22Rv1 (cell line): ENCODE data around the gene LRRTM2.

ENCODE experiments used
- H3K27ac ChIP-seq: fragments of 450-650 bp; 2 replicates; pipeline ENCODE4 v1.5.1; 2017
- ZFX ChIP-seq: fragments of 450-650 bp; IDR thresholded peaks from 2 replicates; pipeline ENCODE4 v1.6.1; 2017; ENCODE audit warnings: antibody characterized with exemption, borderline replicate concordance
- TF ChIP-seq, protein P1 (sequence below): fragments of 450-650 bp; IDR thresholded peaks from 2 replicates; pipeline ENCODE4 v1.5.1; 2017; ENCODE audit warnings: mild to moderate bottlenecking

The LRRTM2 gene

DNA sequence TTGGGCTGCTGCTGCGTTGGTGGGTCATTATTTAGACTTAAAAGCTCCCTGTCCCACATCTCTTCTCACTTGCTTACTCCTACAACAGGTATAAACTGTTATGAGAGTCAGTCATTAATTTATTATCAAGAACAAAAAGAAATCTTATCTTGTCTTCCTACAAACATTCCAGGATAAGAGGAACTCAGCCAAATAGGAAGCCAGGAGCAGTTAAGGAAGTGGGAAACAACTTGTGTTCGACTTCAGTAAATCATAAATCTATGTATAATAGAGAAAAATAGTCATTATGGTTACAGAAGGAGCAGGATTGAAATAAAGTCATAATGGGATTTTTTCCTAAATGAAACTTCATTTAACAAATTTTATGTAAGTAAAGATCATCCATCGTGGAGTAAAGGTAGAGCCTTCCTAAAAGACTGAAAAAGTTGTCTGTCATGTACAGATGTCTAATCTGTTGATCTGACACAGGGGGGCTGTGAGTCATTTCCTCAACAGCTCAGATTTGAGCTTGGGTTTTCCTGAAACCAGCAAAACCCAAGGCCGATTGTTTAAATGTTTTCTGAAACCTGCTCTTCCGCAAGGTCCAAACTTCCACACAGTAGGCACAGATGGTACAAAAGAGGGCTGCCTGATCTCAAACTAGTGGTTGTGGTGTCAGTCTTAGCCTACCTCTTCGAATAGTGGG, 25.3 kb upstream of the LRRTM2 start:
- TF ChIP-seq, protein P1, sequence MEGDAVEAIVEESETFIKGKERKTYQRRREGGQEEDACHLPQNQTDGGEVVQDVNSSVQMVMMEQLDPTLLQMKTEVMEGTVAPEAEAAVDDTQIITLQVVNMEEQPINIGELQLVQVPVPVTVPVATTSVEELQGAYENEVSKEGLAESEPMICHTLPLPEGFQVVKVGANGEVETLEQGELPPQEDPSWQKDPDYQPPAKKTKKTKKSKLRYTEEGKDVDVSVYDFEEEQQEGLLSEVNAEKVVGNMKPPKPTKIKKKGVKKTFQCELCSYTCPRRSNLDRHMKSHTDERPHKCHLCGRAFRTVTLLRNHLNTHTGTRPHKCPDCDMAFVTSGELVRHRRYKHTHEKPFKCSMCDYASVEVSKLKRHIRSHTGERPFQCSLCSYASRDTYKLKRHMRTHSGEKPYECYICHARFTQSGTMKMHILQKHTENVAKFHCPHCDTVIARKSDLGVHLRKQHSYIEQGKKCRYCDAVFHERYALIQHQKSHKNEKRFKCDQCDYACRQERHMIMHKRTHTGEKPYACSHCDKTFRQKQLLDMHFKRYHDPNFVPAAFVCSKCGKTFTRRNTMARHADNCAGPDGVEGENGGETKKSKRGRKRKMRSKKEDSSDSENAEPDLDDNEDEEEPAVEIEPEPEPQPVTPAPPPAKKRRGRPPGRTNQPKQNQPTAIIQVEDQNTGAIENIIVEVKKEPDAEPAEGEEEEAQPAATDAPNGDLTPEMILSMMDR = no peak
- TF ChIP-seq ZFX = no peak
- H3K27ac ChIP-seq = no peak overlapping the region

DNA sequence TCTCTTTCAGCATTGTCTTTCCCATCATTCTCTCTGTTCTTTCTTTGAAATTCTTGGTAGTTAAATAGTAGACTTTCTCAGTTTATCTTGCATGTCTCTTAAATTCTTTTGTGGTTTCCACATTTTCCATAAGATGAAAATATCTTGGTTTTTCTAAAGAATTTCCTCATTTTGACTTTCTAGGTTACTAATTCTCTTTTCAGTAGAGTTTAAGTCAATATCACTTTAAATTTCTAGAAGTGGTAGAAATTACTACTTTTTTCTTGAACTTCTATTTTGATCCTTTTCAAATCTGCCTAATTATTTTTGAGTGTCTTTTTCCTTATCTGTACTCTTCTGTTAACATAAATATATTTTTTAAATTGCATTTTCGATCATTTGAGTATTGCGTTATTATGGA, 23.6 kb upstream of the LRRTM2 start:
- H3K27ac ChIP-seq = no peak overlapping the region
- no peak for TF ChIP-seq ZFX
- TF ChIP-seq, protein P1 = no peak

GRCh38 chr5:138898299-138898698, 23.2 kb upstream of the LRRTM2 start:
- TF ChIP-seq, protein P1 = no peak
- no peak for TF ChIP-seq ZFX
- H3K27ac ChIP-seq = no peak overlapping the region

- H3K27ac ChIP-seq = no peak overlapping the region
- no peak for TF ChIP-seq ZFX
- TF ChIP-seq, protein P1 = no peak
Measured at GRCh38 chr5:138895918-138896317, 20.8 kb upstream of the LRRTM2 start.

DNA sequence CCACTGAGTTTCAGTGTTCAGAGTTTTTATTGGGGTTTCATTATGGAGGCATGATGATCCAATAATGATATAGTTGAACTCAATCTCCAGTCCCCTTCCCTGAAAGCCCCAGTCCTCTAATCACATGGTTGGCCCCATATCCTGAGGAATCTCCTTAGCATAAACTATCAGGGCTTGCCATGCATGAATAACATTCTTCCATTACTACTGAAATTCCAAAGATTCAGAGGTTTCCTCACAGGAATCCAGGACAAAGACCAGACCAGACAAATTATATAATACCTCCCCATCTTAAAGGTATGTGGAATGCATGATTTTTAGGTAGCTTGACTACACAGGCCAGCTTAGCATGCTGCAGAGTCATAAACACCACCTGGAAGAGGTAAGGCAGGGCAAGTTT, 15.5 kb upstream of the LRRTM2 start:
- TF ChIP-seq, protein P1 = no peak
- no peak for TF ChIP-seq ZFX
- no peak overlapping the region for H3K27ac ChIP-seq

DNA sequence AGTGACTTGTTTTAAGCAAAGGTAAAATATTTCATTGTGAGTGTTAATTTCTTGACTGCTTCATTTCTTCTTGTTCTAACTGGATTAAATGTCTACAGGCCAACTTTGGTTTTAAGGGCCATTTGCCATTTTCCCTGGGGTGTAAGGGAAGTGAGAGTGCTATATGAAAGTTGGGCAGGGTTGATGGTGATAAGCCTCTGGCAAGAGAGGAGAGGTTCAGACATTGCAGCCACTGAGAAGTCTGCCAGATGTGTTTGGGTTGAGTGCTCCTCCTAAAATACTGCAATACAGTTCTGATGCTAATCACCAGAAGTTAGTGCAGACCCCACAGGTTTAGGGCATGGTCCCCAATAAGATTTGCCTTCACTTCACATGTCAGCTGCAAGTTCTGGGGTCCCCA, 14.9 kb upstream of the LRRTM2 start:
- no peak overlapping the region for H3K27ac ChIP-seq
- no peak for TF ChIP-seq ZFX
- TF ChIP-seq, protein P1 = no peak

- H3K27ac ChIP-seq = no peak overlapping the region
- TF ChIP-seq ZFX = no peak
- TF ChIP-seq, protein P1 = no peak
Measured at GRCh38 chr5:138884554-138884953, 9.4 kb upstream of the LRRTM2 start.
